ENCODE data around the gene PHOSPHO2. TPM values are rescaled to one million over a fixed set of nuclear protein-coding genes. Genes with fewer than 3 reads are reported as not detected.

Gene PHOSPHO2
- total RNA-seq, 4 donors from 2014 or later, result 3.5 to 5.6 (median 4.4) TPM

- Histone ChIP-seq H3K9me3 (no peaks in the 10 kb centered on the region), H3K36me3 (no peaks in the 10 kb centered on the region), H3K27me3 (no peaks in the 10 kb centered on the region), H3K4me3 (no peak overlapping the region), H3K27ac (no peak overlapping the region), H3K4me1 (no peaks in the 10 kb centered on the region)
- 75% methylated on average over 1 of the region's 1 CpG for WGBS
- no peak for DNase-seq (ENCODE audit: low spot score in 2 of 2)
- TF ChIP-seq EP300 (IDR thresholded peaks at IDR 0.05), result no peak
- TF ChIP-seq POLR2A (IDR thresholded peaks at IDR 0.05), result no peak
- TF ChIP-seq CTCF (IDR thresholded peaks at IDR 0.05), result no peak
- no peak for TF ChIP-seq POLR2AphosphoS5 (IDR thresholded peaks at IDR 0.05)
These were observed 10.0 kb downstream of the PHOSPHO2 start for GRCh38 chr2:169704160-169704708.

GRCh38 chr2:169705927-169706326, 11.7 kb downstream of the PHOSPHO2 start:
- H3K36me3 ChIP-seq, result no peaks in the 10 kb centered on the region
- TF ChIP-seq POLR2A (IDR thresholded peaks at IDR 0.05), result no peak
- no peak for TF ChIP-seq EP300 (IDR thresholded peaks at IDR 0.05)
- no peak for TF ChIP-seq POLR2AphosphoS5 (IDR thresholded peaks at IDR 0.05)
- TF ChIP-seq CTCF (IDR thresholded peaks at IDR 0.05), result no peak
- WGBS, result 67% methylated on average over 2 of the region's 2 CpGs
- no peak for DNase-seq (ENCODE audit: low spot score in 2 of 2)
- H3K27me3 ChIP-seq, result no peaks in the 10 kb centered on the region
- no peaks in the 10 kb centered on the region for H3K4me1 ChIP-seq
- no peak overlapping the region for H3K27ac ChIP-seq
- H3K4me3 ChIP-seq, result no peak overlapping the region
- H3K9me3 ChIP-seq, result no peaks in the 10 kb centered on the region

- Histone ChIP-seq H3K27me3 (no peaks in the 10 kb centered on the region), H3K36me3 (no peaks in the 10 kb centered on the region), H3K27ac (no peak overlapping the region), H3K9me3 (no peaks in the 10 kb centered on the region), H3K4me3 (no peak overlapping the region), H3K4me1 (no peaks in the 10 kb centered on the region)
- 72% methylated on average over 2 of the region's 2 CpGs for WGBS
- TF ChIP-seq POLR2AphosphoS5 (IDR thresholded peaks at IDR 0.05) (no peak), CTCF (IDR thresholded peaks at IDR 0.05) (no peak)
- DNase-seq (ENCODE audit: low spot score in 2 of 2), result no peak
These were observed 13.4 kb downstream of the PHOSPHO2 start for GRCh38 chr2:169707626-169708025.

DNA sequence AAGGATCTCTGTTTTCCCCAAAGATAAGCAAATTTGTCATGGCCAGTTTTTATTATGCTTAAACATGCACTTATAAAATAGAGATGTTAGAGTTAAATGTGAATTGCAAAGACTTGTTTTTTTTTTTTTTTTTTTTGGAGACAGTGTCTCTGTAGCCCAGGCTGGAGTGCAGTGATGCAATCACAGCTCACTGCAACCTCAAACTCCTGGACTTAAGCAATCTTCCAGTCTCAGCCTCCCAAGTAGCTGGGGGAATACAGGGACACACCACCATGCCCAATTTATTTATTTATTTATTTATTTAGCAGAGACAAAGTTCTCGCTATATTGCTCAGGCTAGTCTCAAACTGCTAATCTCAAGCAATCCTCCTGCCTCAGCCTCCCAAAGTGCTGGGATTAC, 15.1 kb downstream of the PHOSPHO2 start:
- no peak for TF ChIP-seq EP300 (IDR thresholded peaks at IDR 0.05)
- no peak for TF ChIP-seq POLR2A (IDR thresholded peaks at IDR 0.05)
- TF ChIP-seq CTCF (IDR thresholded peaks at IDR 0.05), result no peak
- TF ChIP-seq POLR2AphosphoS5 (IDR thresholded peaks at IDR 0.05), result no peak
- Histone ChIP-seq H3K4me1 (no peaks in the 10 kb centered on the region), H3K27me3 (no peaks in the 10 kb centered on the region), H3K36me3 (no peaks in the 10 kb centered on the region), H3K27ac (no peak overlapping the region), H3K4me3 (no peak overlapping the region), H3K9me3 (no peaks in the 10 kb centered on the region)
- DNase-seq (ENCODE audit: low spot score in 2 of 2), result no peak
- WGBS, result 95% methylated on average over 1 of the region's 1 CpG

DNA sequence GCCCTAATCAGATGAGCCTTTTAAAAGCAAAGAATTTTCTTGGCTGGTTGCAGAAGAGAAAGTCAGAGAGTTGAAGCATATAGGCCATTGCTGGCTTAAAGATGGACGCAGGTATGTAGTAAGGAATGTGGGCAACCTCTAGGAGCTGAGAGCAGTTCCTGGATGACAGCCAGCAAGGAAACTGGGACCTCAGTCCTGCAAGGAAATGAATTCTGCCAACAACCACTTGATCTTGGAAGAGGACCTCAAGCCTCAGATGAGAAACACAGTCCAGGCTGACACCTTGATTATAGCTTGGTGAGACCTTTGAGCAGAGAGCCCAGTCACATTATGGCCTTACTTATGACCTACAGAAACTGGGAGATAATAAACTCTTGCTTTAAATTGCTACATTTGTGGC, 15.7 kb downstream of the PHOSPHO2 start:
- H3K4me1 ChIP-seq, result peaks cover 4% of the 10 kb centered on the region
- no peak for TF ChIP-seq POLR2AphosphoS5 (IDR thresholded peaks at IDR 0.05)
- TF ChIP-seq POLR2A (IDR thresholded peaks at IDR 0.05), result no peak
- no peak overlapping the region for H3K4me3 ChIP-seq
- no peak for DNase-seq (ENCODE audit: low spot score in 2 of 2)
- H3K27me3 ChIP-seq, result no peaks in the 10 kb centered on the region
- H3K36me3 ChIP-seq, result no peaks in the 10 kb centered on the region
- 83% methylated on average over 1 of the region's 1 CpG for WGBS
- no peaks in the 10 kb centered on the region for H3K9me3 ChIP-seq
- no peak overlapping the region for H3K27ac ChIP-seq

All from suprapubic skin (tissue), 4 donors.